ENCODE data around the gene GNG13. TPM values are rescaled to one million over a fixed set of nuclear protein-coding genes. Genes with fewer than 3 reads are reported as not detected.

Gene GNG13
- total and polyA plus RNA-seq, 2 of the 4 experiments (the other 2 are of a cell fraction) = not detected

- ATAC-seq (ENCODE audit: low read depth) = no peak
- H3K23ac ChIP-seq (ENCODE audit: low read depth, low read length) = no peak overlapping the region
- H3K18ac ChIP-seq (ENCODE audit: low read depth, low read length) = no peak overlapping the region
- H3K14ac ChIP-seq (replicated peaks; ENCODE audit: low read depth, low read length) = no peak overlapping the region
- H3K9me1 ChIP-seq (ENCODE audit: insufficient read depth, low read length) = no peaks in the 10 kb centered on the region
- no peak overlapping the region for H3K9ac ChIP-seq (ENCODE audit: low read depth, low read length)
- no peak overlapping the region for H4K91ac ChIP-seq (ENCODE audit: insufficient read depth, low read depth, low read length)
- no peak overlapping the region for H3K56ac ChIP-seq (ENCODE audit: extremely low read depth, insufficient read depth, low read length)
- H3K4me2 ChIP-seq (ENCODE audit: low read depth, low read length) = no peak overlapping the region
- H2BK15ac ChIP-seq (ENCODE audit: low read depth, low read length) = no peak overlapping the region
- H2AK9ac ChIP-seq (replicated peaks; ENCODE audit: low read depth, low read length, poor library complexity) = no peak overlapping the region
- H2BK5ac ChIP-seq (ENCODE audit: low read depth, low read length, poor library complexity, severe bottlenecking) = no peak overlapping the region
- H3K79me1 ChIP-seq (ENCODE audit: low read depth in 1 of 2, low read length in 2 of 2) = no peaks in the 10 kb centered on the region
- intact Hi-C loops (cut with micrococcal nuclease) = no loop called here
- no peaks in the 10 kb centered on the region for H3K4me1 ChIP-seq (ENCODE audit: control insufficient read depth, insufficient read depth, low read length)
- H4K20me1 ChIP-seq (ENCODE audit: insufficient read depth, low read length) = no peaks in the 10 kb centered on the region
- ChIA-PET CTCF (no interaction called here), POLR2A (ENCODE audit: unreplicated experiment) (no interaction called here)
- no TSS peak for BruUV-seq (replicated peaks)
- H2BK120ac ChIP-seq (ENCODE audit: low read depth, low read length) = no peak overlapping the region
- H4K5ac ChIP-seq (ENCODE audit: low read depth, low read length) = no peak overlapping the region
- no peak overlapping the region for H3K4me3 ChIP-seq (ENCODE audit: insufficient read depth, low read depth, low read length)
- H3K36me3 ChIP-seq (ENCODE audit: control insufficient read depth, insufficient read depth, low read length) = no peaks in the 10 kb centered on the region
- H3K9me3 ChIP-seq (ENCODE audit: control insufficient read depth, insufficient read depth, low read length) = peaks cover 3% of the 10 kb centered on the region
- no peak overlapping the region for H4K8ac ChIP-seq (ENCODE audit: low read depth in 2 of 2, low read length in 2 of 2)
- no peak overlapping the region for H2AFZ ChIP-seq (replicated peaks; ENCODE audit: low read length, poor library complexity)
- H2BK20ac ChIP-seq (ENCODE audit: low read depth, low read length) = no peak overlapping the region
- H2AK5ac ChIP-seq (ENCODE audit: low read depth, low read length) = no peak overlapping the region; the same call in 1 of the 2 replicates
- peaks cover 4% of the 10 kb centered on the region; the same call in 1 of the 2 replicates for H3K27me3 ChIP-seq (ENCODE audit: control insufficient read depth, insufficient read depth, low read length)
- no peak for DNase-seq
- H3K27ac ChIP-seq (ENCODE audit: insufficient read depth, low read length) = no peak overlapping the region
- in situ Hi-C loops (cut with MboI; ENCODE audit: low sequenced_read_pairs) = no loop called here
- dilution Hi-C loops (cut with HindIII; ENCODE audit: low sequenced_read_pairs, unreplicated experiment) = no loop called here
- no peak overlapping the region for H3K4ac ChIP-seq (ENCODE audit: low read depth, low read length)
- TF ChIP-seq FOS (IDR thresholded peaks at IDR 0.05; ENCODE audit: low read depth, low read length) (no peak), MAFK (IDR thresholded peaks at IDR 0.05; ENCODE audit: low read depth, low read length) (no peak), CEBPB (IDR thresholded peaks at IDR 0.05; ENCODE audit: low read depth, low read length) (no peak), POLR2A (IDR thresholded peaks at IDR 0.05; ENCODE audit: low read depth, low read length) (no peak), CHD1 (IDR thresholded peaks at IDR 0.05; ENCODE audit: low read depth, low read length) (no peak), RAD21 (IDR thresholded peaks at IDR 0.05; ENCODE audit: low read length) (no peak), NFE2L2 (IDR thresholded peaks at IDR 0.05; ENCODE audit: low read depth, low read length) (no peak), MXI1 (IDR thresholded peaks at IDR 0.05; ENCODE audit: borderline replicate concordance, low read depth, low read length) (no peak), MAZ (IDR thresholded peaks at IDR 0.05; ENCODE audit: borderline replicate concordance, low read depth, low read length) (no peak), RFX5 (IDR thresholded peaks at IDR 0.05; ENCODE audit: low read depth, low read length) (no peak), BHLHE40 (IDR thresholded peaks at IDR 0.05; ENCODE audit: low read depth, low read length) (no peak), SMC3 (IDR thresholded peaks at IDR 0.05; ENCODE audit: low read depth, low read length) (no peak), RCOR1 (IDR thresholded peaks at IDR 0.05; ENCODE audit: insufficient replicate concordance, low read length) (no peak)
- TF ChIP-seq, protein P1, sequence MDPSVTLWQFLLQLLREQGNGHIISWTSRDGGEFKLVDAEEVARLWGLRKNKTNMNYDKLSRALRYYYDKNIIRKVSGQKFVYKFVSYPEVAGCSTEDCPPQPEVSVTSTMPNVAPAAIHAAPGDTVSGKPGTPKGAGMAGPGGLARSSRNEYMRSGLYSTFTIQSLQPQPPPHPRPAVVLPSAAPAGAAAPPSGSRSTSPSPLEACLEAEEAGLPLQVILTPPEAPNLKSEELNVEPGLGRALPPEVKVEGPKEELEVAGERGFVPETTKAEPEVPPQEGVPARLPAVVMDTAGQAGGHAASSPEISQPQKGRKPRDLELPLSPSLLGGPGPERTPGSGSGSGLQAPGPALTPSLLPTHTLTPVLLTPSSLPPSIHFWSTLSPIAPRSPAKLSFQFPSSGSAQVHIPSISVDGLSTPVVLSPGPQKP (IDR thresholded peaks at IDR 0.05; ENCODE audit: borderline replicate concordance, low read depth, low read length) = no peak
- TF ChIP-seq, protein P2, sequence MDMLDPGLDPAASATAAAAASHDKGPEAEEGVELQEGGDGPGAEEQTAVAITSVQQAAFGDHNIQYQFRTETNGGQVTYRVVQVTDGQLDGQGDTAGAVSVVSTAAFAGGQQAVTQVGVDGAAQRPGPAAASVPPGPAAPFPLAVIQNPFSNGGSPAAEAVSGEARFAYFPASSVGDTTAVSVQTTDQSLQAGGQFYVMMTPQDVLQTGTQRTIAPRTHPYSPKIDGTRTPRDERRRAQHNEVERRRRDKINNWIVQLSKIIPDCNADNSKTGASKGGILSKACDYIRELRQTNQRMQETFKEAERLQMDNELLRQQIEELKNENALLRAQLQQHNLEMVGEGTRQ (IDR thresholded peaks at IDR 0.05; ENCODE audit: low read depth, low read length) = no peak
- TF ChIP-seq, protein P3, sequence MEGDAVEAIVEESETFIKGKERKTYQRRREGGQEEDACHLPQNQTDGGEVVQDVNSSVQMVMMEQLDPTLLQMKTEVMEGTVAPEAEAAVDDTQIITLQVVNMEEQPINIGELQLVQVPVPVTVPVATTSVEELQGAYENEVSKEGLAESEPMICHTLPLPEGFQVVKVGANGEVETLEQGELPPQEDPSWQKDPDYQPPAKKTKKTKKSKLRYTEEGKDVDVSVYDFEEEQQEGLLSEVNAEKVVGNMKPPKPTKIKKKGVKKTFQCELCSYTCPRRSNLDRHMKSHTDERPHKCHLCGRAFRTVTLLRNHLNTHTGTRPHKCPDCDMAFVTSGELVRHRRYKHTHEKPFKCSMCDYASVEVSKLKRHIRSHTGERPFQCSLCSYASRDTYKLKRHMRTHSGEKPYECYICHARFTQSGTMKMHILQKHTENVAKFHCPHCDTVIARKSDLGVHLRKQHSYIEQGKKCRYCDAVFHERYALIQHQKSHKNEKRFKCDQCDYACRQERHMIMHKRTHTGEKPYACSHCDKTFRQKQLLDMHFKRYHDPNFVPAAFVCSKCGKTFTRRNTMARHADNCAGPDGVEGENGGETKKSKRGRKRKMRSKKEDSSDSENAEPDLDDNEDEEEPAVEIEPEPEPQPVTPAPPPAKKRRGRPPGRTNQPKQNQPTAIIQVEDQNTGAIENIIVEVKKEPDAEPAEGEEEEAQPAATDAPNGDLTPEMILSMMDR (conservative IDR thresholded peaks at IDR 0.05; ENCODE audit: low read depth, low read length) = no peak
- WGBS, 2 experiments (ENCODE audit: extremely low coverage in 2 of 2, insufficient read length in 1 of 2) = 40% methylated on average over 12 of the region's 15 CpGs; no CpG with 5 or more reads in 1 of the 2 experiments
Observed at GRCh38 chr16:760065-760464, 40.5 kb downstream of the GNG13 start.

Data from IMR-90 (cell line).